K562 (cell line): ENCODE data around the gene REM2. TPM values are rescaled to one million over a fixed set of nuclear protein-coding genes. Genes with fewer than 3 reads are reported as not detected.

Experiments
- ATAC-seq: fragments of 200-7000 bp; cut with Tn5 transposase; 3 replicates; pipeline ENCODE4 v1.9.1; 2020; ENCODE audit warnings: moderate library complexity
- BruUV-seq: library from RNA; stranded (reverse); fragments of 400-500 nt; replicated peaks from 2 replicates; lab custom pipeline; 2021; lab: Mats Ljungman, UMichigan
- CTCF ChIA-PET: fragments of 300-600 bp; formaldehyde crosslinking; extraction: SDS; loops from one replicate; lab custom pipeline; 2021; ENCODE audit warnings: low intra/inter-chr PET ratio; lab: Yijun Ruan, JAX
- POLR2A ChIA-PET: fragments of 300-600, 350-650 bp; sonication (Branson Sonifier 250); formaldehyde crosslinking; extraction: SDS; loops from one replicate; lab custom pipeline; 2021; ENCODE audit warnings: antibody characterized with exemption, inconsistent platforms; lab: Yijun Ruan, JAX
- DNase-seq, 4 experiments: peaks; one replicate each; pipeline versions ENCODE4 v3.0.0 to v3.0.0-alpha.2; 2011 to 2018; ENCODE audit warnings: low spot score in 3 of 4, mixed read lengths in 3 of 4; ENCODE audit errors: extremely low read depth in 1 of 4
- FAIRE-seq: peaks from 2 replicates; lab custom pipeline; 2011; peaks lifted over from hg19 to GRCh38; lab: Jason Lieb, UNC
- H2AFZ ChIP-seq: 2 replicates; pipeline ENCODE4 v1.6.0; 2011; ENCODE audit warnings: low read depth, low read length, control low read depth, inconsistent platforms
- H3K27ac ChIP-seq: fragments of 200-600 bp; 3 replicates; pipeline ENCODE4 v1.8.0; 2011; ENCODE audit warnings: low read depth, mild to moderate bottlenecking, control low read depth, inconsistent platforms, low read length, moderate library complexity, mixed read lengths; ENCODE audit errors: extremely low read depth
- H3K27me3 ChIP-seq, 2 experiments: fragments of 300-600 bp in 1 of 2; 2 replicates in 1 of 2; 3 replicates in 1 of 2; pipeline versions ENCODE4 v1.6.0 to v1.8.0; 2011; ENCODE audit warnings: inconsistent platforms in 2 of 2, low read length in 2 of 2, mild to moderate bottlenecking in 1 of 2, mixed read lengths in 1 of 2, moderate library complexity in 1 of 2; ENCODE audit not compliant: control insufficient read depth in 2 of 2, insufficient read depth in 2 of 2
- H3K36me3 ChIP-seq: fragments of 300-600 bp; 3 replicates; pipeline ENCODE4 v1.8.0; 2011; ENCODE audit warnings: mild to moderate bottlenecking, low read length, inconsistent platforms; ENCODE audit not compliant: control insufficient read depth, insufficient read depth
- H3K4me1 ChIP-seq, 2 experiments: fragments of 200-600 bp in 1 of 2; replicated peaks in 1 of 2; 2 replicates in 1 of 2; 3 replicates in 1 of 2; pipeline versions ENCODE4 v1.5.1 to v1.8.0; 2011; ENCODE audit warnings: inconsistent platforms in 2 of 2, low read length in 2 of 2, mild to moderate bottlenecking in 1 of 2, mixed read lengths in 1 of 2, moderate library complexity in 1 of 2; ENCODE audit not compliant: control insufficient read depth in 2 of 2, insufficient read depth in 2 of 2
- H3K4me2 ChIP-seq: 2 replicates; pipeline ENCODE4 v1.6.1; 2011; ENCODE audit warnings: low read length, control low read depth, inconsistent platforms, mixed read lengths; ENCODE audit not compliant: insufficient read depth
- H3K4me3 ChIP-seq: fragments of 200-600 bp; sonication (generic), shearing (Covaris generic); 2 replicates; pipeline ENCODE4 v1.5.1; 2016; ENCODE audit warnings: control low read depth, inconsistent platforms
- H3K79me2 ChIP-seq: fragments of 200-600 bp; 3 replicates; pipeline ENCODE4 v1.8.0; 2011; ENCODE audit warnings: low read length, inconsistent platforms; ENCODE audit not compliant: control insufficient read depth, insufficient read depth
- H3K9ac ChIP-seq, 2 experiments: 2 replicates each; pipeline versions ENCODE4 v1.6.0 to v1.6.1; 2011; ENCODE audit warnings: low read depth in 2 of 2, low read length in 2 of 2, control low read depth in 1 of 2, inconsistent platforms in 1 of 2, mild to moderate bottlenecking in 1 of 2, mixed read lengths in 1 of 2; ENCODE audit not compliant: insufficient read depth in 1 of 2
- H3K9me1 ChIP-seq: one replicate; pipeline ENCODE4 v1.6.0; 2011; ENCODE audit warnings: inconsistent platforms, mild to moderate bottlenecking, low read length, moderate library complexity; ENCODE audit not compliant: control insufficient read depth, insufficient read depth
- H3K9me3 ChIP-seq: replicated peaks from 2 replicates; pipeline ENCODE4 v1.5.1; 2011; ENCODE audit warnings: low read depth, low read length, inconsistent platforms; ENCODE audit not compliant: control insufficient read depth, insufficient read depth
- H4K20me1 ChIP-seq: replicated peaks from 2 replicates; pipeline ENCODE4 v1.6.1; 2011; ENCODE audit warnings: low read length, inconsistent platforms, mixed read lengths; ENCODE audit not compliant: control insufficient read depth, insufficient read depth
- CEBPB ChIP-seq: fragments of 450-650 bp; IDR thresholded peaks from 2 replicates; pipeline ENCODE4 v1.6.1; 2016; ENCODE audit warnings: missing genetic modification characterization, missing compliant biosample characterization
- KDM1A ChIP-seq, 2 experiments: fragments of 450-650 bp; IDR thresholded peaks; 2 replicates each; pipeline ENCODE4 v1.6.1; 2016; ENCODE audit warnings: mild to moderate bottlenecking in 2 of 2
- MTA1 ChIP-seq: fragments of 450-650 bp; IDR thresholded peaks from 2 replicates; pipeline ENCODE4 v1.6.1; 2017; ENCODE audit warnings: borderline replicate concordance
- MYNN ChIP-seq, 2 experiments: sonication (generic); formaldehyde crosslinking in 1 of 2; IDR thresholded peaks; 2 replicates each; pipeline versions ENCODE4 v1.5.0 to v1.6.1; 2016 to 2020; ENCODE audit warnings: antibody characterized with exemption in 1 of 2, missing genetic modification reagents in 1 of 2
- PHTF2 ChIP-seq: fragments of 250-450 bp; sonication (Bioruptor Pico); IDR thresholded peaks from 2 replicates; pipeline ENCODE4 v1.5.0; 2021; ENCODE audit warnings: mild to moderate bottlenecking
- POLR2B ChIP-seq: fragments of 450-650 bp; IDR thresholded peaks from 2 replicates; pipeline ENCODE4 v1.6.1; 2018; ENCODE audit warnings: low read depth; ENCODE audit not compliant: partially characterized antibody
- POLR2H ChIP-seq: IDR thresholded peaks from 2 replicates; pipeline ENCODE4 v1.6.1; 2016; ENCODE audit warnings: missing genetic modification characterization, low read depth, mild to moderate bottlenecking, control low read depth, missing compliant biosample characterization, moderate library complexity
- PTTG1 ChIP-seq: fragments of 450-650 bp; IDR thresholded peaks from 2 replicates; pipeline ENCODE4 v1.6.1; 2016; ENCODE audit warnings: low read depth, mild to moderate bottlenecking, missing genetic modification characterization, missing compliant biosample characterization
- RBM34 ChIP-seq: fragments of 200-400 bp; formaldehyde crosslinking; IDR thresholded peaks from 2 replicates; pipeline ENCODE4 v1.6.1; 2018; ENCODE audit warnings: low read length, borderline replicate concordance; ENCODE audit not compliant: insufficient read depth
- RBM39 ChIP-seq: fragments of 200-400 bp; formaldehyde crosslinking; optimal IDR thresholded peaks from 2 replicates; pipeline ENCODE3; 2018; ENCODE audit warnings: low read depth, low read length
- ZKSCAN1 ChIP-seq: fragments of 150-350 bp; IDR thresholded peaks from 2 replicates; pipeline ENCODE4 v1.6.1; 2016; ENCODE audit warnings: low read depth, low read length
- WGBS: fragments of 100-300 bp; shearing (Covaris generic); methylation state at CpG from one replicate; pipeline ENCODE4 v1.1.6; 2016; ENCODE audit warnings: low coverage, mixed read lengths; ENCODE audit not compliant: insufficient coverage; ENCODE audit errors: missing lambda C conversion rate; 5-methylcytosine and 5-hydroxymethylcytosine counted together
- in situ Hi-C: fragments of 300-500 bp; cut with MboI; formaldehyde crosslinking; loops from 4 replicates; pipeline ENCODE4 v1.15.0; 2018; ENCODE audit warnings: inconsistent platforms, mixed read lengths
- intact Hi-C: fragments of 100-400 bp; cut with micrococcal nuclease; formaldehyde crosslinking; loops from 2 replicates; pipeline ENCODE4 v1.14.2; 2022
- polyA plus RNA-seq, 8 experiments: library from polyadenylated mRNA; depleted of rRNA in 4 of 8; stranded (reverse) in 5 of 8; unstranded in 3 of 8; fragments of >200 nt; fragmentation: Nextera tagmentation in 2 of 8; fragmentation: Illumina TruSeq in 1 of 8; extraction: Ambion mirVana in 2 of 8; extraction: Trizol in 1 of 8; gene quantifications; 2 replicates each; pipeline versions ENCODE4 v1.2.1 to v1.2.3, GENCODE V29; 2011 to 2014; ENCODE audit warnings: inconsistent platforms in 1 of 8, missing spikeins in 1 of 8
- total RNA-seq, 7 experiments: library from RNA; depleted of rRNA in 6 of 7; stranded (reverse); fragments of >200 nt in 6 of 7; fragmentation: Illumina TruSeq in 2 of 7; extraction: Trizol in 2 of 7; gene quantifications; 2 replicates each; pipeline versions ENCODE4 v1.2.1 to v1.2.3, GENCODE V29; 2011 to 2021; ENCODE audit warnings: low replicate concordance in 1 of 7
- TF ChIP-seq, protein P1 (sequence below): conservative IDR thresholded peaks from 2 replicates; pipeline ENCODE4 v1.6.1; 2011; ENCODE audit warnings: low read depth, mild to moderate bottlenecking, low read length; ENCODE audit not compliant: control insufficient read depth
- TF ChIP-seq, protein P2 (sequence below): fragments of 450-650 bp; formaldehyde crosslinking; IDR thresholded peaks from 2 replicates; pipeline ENCODE4 v1.4.0; 2022; ENCODE audit warnings: missing genetic modification characterization
- TF ChIP-seq, protein P3 (sequence below), 3 experiments: IDR thresholded peaks in 2 of 3; conservative IDR thresholded peaks in 1 of 3; 2 replicates each; pipeline ENCODE4 v1.5.1; 2011 to 2012; ENCODE audit warnings: low read length in 3 of 3, mild to moderate bottlenecking in 3 of 3, control low read depth in 2 of 3, improper control_type of control experiment in 1 of 3, inconsistent platforms in 1 of 3, low read depth in 1 of 3, mixed read lengths in 1 of 3, moderate library complexity in 1 of 3; ENCODE audit not compliant: insufficient read depth in 2 of 3
- TF ChIP-seq, protein P4 (sequence below): sonication (generic); formaldehyde crosslinking; IDR thresholded peaks from 2 replicates; pipeline ENCODE4 v1.8.0; 2022; ENCODE audit warnings: missing genetic modification reagents, mild to moderate bottlenecking, moderate library complexity, borderline replicate concordance

Gene REM2
- total and polyA plus RNA-seq, 9 of the 15 experiments (the other 6 are each of a cell fraction or from before 2014, with no cell fraction given): 0.18 to 1.0 (median 0.38) TPM

DNA sequence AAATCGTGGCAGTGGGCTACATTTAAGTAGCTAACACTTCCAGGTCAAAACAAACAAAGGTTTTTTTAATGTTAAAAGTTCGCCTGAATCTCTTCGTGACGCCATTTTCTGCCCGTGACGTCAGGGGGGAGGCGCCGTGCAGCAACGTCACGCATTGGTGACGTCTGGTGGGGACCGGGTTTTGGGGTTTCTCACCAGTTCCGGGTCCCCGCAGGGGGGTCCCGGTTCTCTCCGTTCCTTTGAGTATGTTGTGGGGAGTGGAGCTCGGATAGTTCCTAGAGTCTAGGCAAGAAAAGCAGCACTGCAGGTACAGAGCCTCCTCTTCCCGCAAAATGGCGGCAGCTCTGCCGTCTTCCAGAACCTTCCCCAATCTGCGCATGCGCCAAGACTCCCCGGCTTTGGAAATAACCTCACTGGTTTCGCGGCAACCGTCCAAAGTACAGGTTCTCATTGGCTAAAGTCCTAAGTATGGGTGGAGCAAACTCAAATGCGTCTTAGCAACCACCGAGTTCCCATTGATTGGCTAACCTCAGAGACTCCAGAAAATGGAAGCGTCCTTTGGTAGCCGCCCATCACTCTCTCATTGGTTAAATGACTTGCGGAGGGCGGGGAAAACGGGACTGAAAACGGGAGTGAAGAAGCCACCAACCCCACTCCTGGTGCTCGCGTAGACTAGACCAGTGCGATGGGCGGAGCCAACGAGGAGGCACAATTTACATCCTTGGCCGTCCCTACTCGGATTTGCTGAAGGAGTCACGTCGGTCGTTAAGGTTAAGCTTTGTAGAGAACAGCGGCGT, 36.0 kb downstream of the REM2 start, which contains the start of gene RBM23:
RBM23 (minus strand) TSS at position 346 of the 797 bp plus-strand sequence.
- H3K4me2 ChIP-seq: peak within 1 kb of the TSS; percentile 93
- in situ Hi-C loops: no loop called here
- H3K4me3 ChIP-seq: peak within 1 kb of the TSS; percentile 68
- peak within 1 kb of the TSS; percentile 94 for H3K27ac ChIP-seq
- DNase-seq: peak; percentile 95 to 100 (median 97)
- H3K9ac ChIP-seq: peak within 1 kb of the TSS; percentile 91 to 96
- intact Hi-C loops: loop anchor here (5.0 kb wide), 1 partner anchor 47 kb away; the partner anchor contains the start of gene LRP10
- H3K79me2 ChIP-seq: peaks cover 45% of the 10 kb centered on the region
- peak; percentile 96 for ATAC-seq
- WGBS: under 1% methylated on average over 46 of the region's 46 CpGs
- H3K27me3 ChIP-seq: no peaks in the 10 kb centered on the region
- H2AFZ ChIP-seq: peak within 1 kb of the TSS; percentile 94
- POLR2A ChIA-PET: interaction anchor here (0.6 to 4.5 kb wide), 26 partner anchors 8 to 415 kb away, joined by 3 to 62 read pairs (median 4); partner anchors contain the start of genes ACIN1, C14orf119, DAD1 and HAUS4
- H4K20me1 ChIP-seq: no peaks in the 10 kb centered on the region
- peaks cover 0 to 25% of the 10 kb centered on the region in 2 experiments; a peak in 4 of 5 replicates for H3K4me1 ChIP-seq
- CTCF ChIA-PET: no interaction called here
- no peaks in the 10 kb centered on the region for H3K9me1 ChIP-seq
- FAIRE-seq: peak; percentile 100
- H3K36me3 ChIP-seq: peaks cover 62% of the 10 kb centered on the region
- BruUV-seq: no TSS peak
- no peaks in the 10 kb centered on the region for H3K9me3 ChIP-seq
- TF ChIP-seq POLR2H (tag): peak; percentile 94
- TF ChIP-seq CEBPB (tag): peak; percentile 71; the same call in 1 of the 2 replicates
- TF ChIP-seq MTA1: peak; percentile 95
- TF ChIP-seq PHTF2 (CRISPR knock-in tag): no peak
- TF ChIP-seq, protein P1, sequence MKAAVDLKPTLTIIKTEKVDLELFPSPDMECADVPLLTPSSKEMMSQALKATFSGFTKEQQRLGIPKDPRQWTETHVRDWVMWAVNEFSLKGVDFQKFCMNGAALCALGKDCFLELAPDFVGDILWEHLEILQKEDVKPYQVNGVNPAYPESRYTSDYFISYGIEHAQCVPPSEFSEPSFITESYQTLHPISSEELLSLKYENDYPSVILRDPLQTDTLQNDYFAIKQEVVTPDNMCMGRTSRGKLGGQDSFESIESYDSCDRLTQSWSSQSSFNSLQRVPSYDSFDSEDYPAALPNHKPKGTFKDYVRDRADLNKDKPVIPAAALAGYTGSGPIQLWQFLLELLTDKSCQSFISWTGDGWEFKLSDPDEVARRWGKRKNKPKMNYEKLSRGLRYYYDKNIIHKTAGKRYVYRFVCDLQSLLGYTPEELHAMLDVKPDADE: no peak
- peak in 1 of 2 experiments; percentile 7; a peak in 1 of 4 replicates for TF ChIP-seq KDM1A (IDR thresholded peaks at IDR 0.05)
- TF ChIP-seq, protein P2, sequence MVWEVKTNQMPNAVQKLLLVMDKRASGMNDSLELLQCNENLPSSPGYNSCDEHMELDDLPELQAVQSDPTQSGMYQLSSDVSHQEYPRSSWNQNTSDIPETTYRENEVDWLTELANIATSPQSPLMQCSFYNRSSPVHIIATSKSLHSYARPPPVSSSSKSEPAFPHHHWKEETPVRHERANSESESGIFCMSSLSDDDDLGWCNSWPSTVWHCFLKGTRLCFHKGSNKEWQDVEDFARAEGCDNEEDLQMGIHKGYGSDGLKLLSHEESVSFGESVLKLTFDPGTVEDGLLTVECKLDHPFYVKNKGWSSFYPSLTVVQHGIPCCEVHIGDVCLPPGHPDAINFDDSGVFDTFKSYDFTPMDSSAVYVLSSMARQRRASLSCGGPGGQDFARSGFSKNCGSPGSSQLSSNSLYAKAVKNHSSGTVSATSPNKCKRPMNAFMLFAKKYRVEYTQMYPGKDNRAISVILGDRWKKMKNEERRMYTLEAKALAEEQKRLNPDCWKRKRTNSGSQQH (CRISPR knock-in tag): no peak
- TF ChIP-seq PTTG1: no peak
- TF ChIP-seq, protein P3, sequence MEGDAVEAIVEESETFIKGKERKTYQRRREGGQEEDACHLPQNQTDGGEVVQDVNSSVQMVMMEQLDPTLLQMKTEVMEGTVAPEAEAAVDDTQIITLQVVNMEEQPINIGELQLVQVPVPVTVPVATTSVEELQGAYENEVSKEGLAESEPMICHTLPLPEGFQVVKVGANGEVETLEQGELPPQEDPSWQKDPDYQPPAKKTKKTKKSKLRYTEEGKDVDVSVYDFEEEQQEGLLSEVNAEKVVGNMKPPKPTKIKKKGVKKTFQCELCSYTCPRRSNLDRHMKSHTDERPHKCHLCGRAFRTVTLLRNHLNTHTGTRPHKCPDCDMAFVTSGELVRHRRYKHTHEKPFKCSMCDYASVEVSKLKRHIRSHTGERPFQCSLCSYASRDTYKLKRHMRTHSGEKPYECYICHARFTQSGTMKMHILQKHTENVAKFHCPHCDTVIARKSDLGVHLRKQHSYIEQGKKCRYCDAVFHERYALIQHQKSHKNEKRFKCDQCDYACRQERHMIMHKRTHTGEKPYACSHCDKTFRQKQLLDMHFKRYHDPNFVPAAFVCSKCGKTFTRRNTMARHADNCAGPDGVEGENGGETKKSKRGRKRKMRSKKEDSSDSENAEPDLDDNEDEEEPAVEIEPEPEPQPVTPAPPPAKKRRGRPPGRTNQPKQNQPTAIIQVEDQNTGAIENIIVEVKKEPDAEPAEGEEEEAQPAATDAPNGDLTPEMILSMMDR (IDR thresholded peaks at IDR 0.05 in 2 of 3, conservative IDR thresholded peaks at IDR 0.05 in 1 of 3; ENCODE audit: insufficient read depth in 2 of 3, low read depth in 1 of 3, low read length in 3 of 3): peak in 1 of 3 experiments; percentile 8; a peak in 1 of 6 replicates
- TF ChIP-seq, protein P4, sequence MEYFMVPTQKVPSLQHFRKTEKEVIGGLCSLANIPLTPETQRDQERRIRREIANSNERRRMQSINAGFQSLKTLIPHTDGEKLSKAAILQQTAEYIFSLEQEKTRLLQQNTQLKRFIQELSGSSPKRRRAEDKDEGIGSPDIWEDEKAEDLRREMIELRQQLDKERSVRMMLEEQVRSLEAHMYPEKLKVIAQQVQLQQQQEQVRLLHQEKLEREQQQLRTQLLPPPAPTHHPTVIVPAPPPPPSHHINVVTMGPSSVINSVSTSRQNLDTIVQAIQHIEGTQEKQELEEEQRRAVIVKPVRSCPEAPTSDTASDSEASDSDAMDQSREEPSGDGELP (CRISPR knock-in tag): peak; percentile 51
- TF ChIP-seq POLR2B: peak; percentile 92
- no peak for TF ChIP-seq RBM34
- 0 out of 2 replicates have a peak, but pooled peaks have one; percentile 29 for TF ChIP-seq ZKSCAN1
- TF ChIP-seq RBM39: no peak
- no peak for TF ChIP-seq MYNN (IDR thresholded peaks at IDR 0.05)
- no peak for TF ChIP-seq MYNN (CRISPR knock-in tag; IDR thresholded peaks at IDR 0.05)
